Ascending aorta (tissue), 2 donors: Measurements from ENCODE around the gene GTPBP1. TPM values are rescaled to one million over a fixed set of nuclear protein-coding genes. Genes with fewer than 3 reads are reported as not detected.
A peak's percentile ranks its signal among the peaks of the same experiment; 100 is the strongest.

Experiments
- DNase-seq, 2 donors: peaks; one replicate each; pipeline ENCODE4 v3.0.0-alpha.2; 2019; ENCODE audit warnings: low spot score in 2 of 2
- H3K27ac ChIP-seq, 2 donors: fragments of 200-600 bp; sonication (generic); one replicate each; pipeline ENCODE4 v1.5.1; 2016 to 2017; ENCODE audit warnings: mild to moderate bottlenecking in 1 of 2
- H3K27me3 ChIP-seq: fragments of 200-600 bp; sonication (generic); one replicate; pipeline ENCODE4 v1.5.1; 2017
- H3K36me3 ChIP-seq, 2 donors: fragments of 200-600 bp; sonication (generic); one replicate each; pipeline ENCODE4 v1.5.1; 2016
- H3K4me1 ChIP-seq, 2 donors: fragments of 200-600 bp; sonication (generic); one replicate each; pipeline ENCODE4 v1.5.1; 2016 to 2017; ENCODE audit warnings: mild to moderate bottlenecking in 1 of 2
- H3K4me3 ChIP-seq, 2 donors: fragments of 200-600 bp; sonication (generic); one replicate each; pipeline ENCODE4 v1.5.1; 2016 to 2017; ENCODE audit warnings: mild to moderate bottlenecking in 1 of 2
- H3K9me3 ChIP-seq, 2 donors: fragments of 200-600 bp; sonication (generic); one replicate each; pipeline ENCODE4 v1.5.1; 2016
- intact Hi-C: fragments of 100-400 bp; cut with DNase I; formaldehyde crosslinking; loops from one replicate; pipeline ENCODE4 v1.15.1; 2023
- total RNA-seq: library from RNA; depleted of rRNA; stranded (reverse); fragments of >200 nt; gene quantifications from one replicate; pipeline ENCODE4 v1.1.0, GENCODE V29; 2016
- TF ChIP-seq, protein P1 (sequence below), 3 experiments: fragments of 200-600 bp in 2 of 3; fragments of 450-650 bp in 1 of 3; sonication (generic) in 2 of 3; IDR thresholded peaks; one replicate each; pipeline ENCODE4 v1.5.1; 2016 to 2019; ENCODE audit warnings: antibody characterized with exemption in 3 of 3, mild to moderate bottlenecking in 1 of 3, moderate library complexity in 1 of 3

Gene GTPBP1
- total RNA-seq, 1 donor from 2014 or later, result 89.5 TPM

DNA sequence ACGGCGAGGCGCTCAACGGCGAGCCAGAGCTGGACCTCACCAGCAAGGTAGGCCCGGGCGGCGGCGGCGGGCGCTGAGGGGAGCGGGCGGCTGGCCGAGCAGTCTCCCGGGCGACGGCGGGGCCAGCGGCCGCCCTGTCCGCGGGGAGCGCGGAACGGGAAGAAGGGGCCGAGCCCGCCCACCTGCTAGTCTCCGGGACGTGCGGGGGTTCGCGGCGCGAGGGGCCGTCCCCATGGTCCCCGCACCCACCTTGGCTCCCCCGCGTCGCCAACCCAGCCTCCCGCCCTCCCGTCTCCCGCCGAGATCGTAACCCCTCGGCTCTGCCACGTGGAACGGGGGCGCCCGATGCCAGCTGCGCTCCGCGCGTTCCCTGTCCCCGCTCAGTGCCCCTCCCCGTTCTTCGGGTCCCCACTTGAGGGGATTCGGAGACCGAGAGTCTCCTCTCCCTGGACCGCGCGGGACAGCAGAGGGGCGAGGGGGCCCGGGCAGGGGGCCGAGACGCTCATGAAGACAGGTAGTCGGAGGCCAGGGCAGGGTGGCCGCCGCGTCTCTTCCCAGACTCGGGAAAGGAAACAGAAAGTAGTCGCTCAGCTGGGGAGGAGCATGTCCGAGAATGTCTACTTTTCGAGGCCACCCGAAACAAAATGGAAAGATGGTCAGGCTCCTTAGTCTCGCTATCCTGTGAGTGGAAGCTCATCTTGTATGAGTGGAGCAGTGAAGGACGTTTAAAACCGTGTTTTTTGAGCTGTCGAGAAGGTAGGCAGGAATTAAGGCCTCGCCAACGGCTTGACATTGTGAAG is 557 bp downstream of the GTPBP1 start:
- peak overlapping the region; percentile 94 to 99 for H3K4me3 ChIP-seq
- H3K9me3 ChIP-seq, result no peaks in the 10 kb centered on the region
- intact Hi-C loops, result loop anchor here (10.0 kb wide), 2 partner anchors 202 to 862 kb away; partner anchors contain the start of genes ANKRD54, DDX17 and EIF3L
- H3K36me3 ChIP-seq, result peaks cover 0 to 7% of the 10 kb centered on the region in 2 donors
- TF ChIP-seq, protein P1, sequence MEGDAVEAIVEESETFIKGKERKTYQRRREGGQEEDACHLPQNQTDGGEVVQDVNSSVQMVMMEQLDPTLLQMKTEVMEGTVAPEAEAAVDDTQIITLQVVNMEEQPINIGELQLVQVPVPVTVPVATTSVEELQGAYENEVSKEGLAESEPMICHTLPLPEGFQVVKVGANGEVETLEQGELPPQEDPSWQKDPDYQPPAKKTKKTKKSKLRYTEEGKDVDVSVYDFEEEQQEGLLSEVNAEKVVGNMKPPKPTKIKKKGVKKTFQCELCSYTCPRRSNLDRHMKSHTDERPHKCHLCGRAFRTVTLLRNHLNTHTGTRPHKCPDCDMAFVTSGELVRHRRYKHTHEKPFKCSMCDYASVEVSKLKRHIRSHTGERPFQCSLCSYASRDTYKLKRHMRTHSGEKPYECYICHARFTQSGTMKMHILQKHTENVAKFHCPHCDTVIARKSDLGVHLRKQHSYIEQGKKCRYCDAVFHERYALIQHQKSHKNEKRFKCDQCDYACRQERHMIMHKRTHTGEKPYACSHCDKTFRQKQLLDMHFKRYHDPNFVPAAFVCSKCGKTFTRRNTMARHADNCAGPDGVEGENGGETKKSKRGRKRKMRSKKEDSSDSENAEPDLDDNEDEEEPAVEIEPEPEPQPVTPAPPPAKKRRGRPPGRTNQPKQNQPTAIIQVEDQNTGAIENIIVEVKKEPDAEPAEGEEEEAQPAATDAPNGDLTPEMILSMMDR (IDR thresholded peaks at IDR 0.05), result no peak
- no peak for DNase-seq
- peaks cover 6 to 20% of the 10 kb centered on the region in 2 donors for H3K4me1 ChIP-seq
- H3K27me3 ChIP-seq, result no peaks in the 10 kb centered on the region
- peak overlapping the region; percentile 95 to 99 for H3K27ac ChIP-seq

GRCh38 chr22:38706901-38707195 is 1.1 kb downstream of the GTPBP1 start:
- TF ChIP-seq, protein P1 (IDR thresholded peaks at IDR 0.05), result no peak
- Histone ChIP-seq H3K9me3 (no peaks in the 10 kb centered on the region), H3K4me1 (peaks cover 6 to 18% of the 10 kb centered on the region in 2 donors), H3K27me3 (no peaks in the 10 kb centered on the region), H3K4me3 (peak overlapping the region; percentile 94 to 99), H3K27ac (peak overlapping the region; percentile 95 to 99), H3K36me3 (peaks cover under 1 to 7% of the 10 kb centered on the region in 2 donors)
- DNase-seq, result no peak
- intact Hi-C loops, result loop anchor here (10.0 kb wide), 2 partner anchors 202 to 862 kb away; partner anchors contain the start of genes ANKRD54, DDX17 and EIF3L

GRCh38 chr22:38707346-38707745 is 1.6 kb downstream of the GTPBP1 start:
- Histone ChIP-seq H3K4me1 (peaks cover 6 to 18% of the 10 kb centered on the region in 2 donors), H3K27me3 (no peaks in the 10 kb centered on the region), H3K9me3 (no peaks in the 10 kb centered on the region), H3K4me3 (peak overlapping the region; percentile 94 to 99), H3K27ac (no peak overlapping the region), H3K36me3 (peaks cover 5 to 7% of the 10 kb centered on the region in 2 donors)
- no peak for DNase-seq
- intact Hi-C loops, result loop anchor here (10.0 kb wide), 2 partner anchors 203 to 863 kb away; partner anchors contain the start of genes ANKRD54, DDX17 and EIF3L
- TF ChIP-seq, protein P1 (IDR thresholded peaks at IDR 0.05), result no peak

DNA sequence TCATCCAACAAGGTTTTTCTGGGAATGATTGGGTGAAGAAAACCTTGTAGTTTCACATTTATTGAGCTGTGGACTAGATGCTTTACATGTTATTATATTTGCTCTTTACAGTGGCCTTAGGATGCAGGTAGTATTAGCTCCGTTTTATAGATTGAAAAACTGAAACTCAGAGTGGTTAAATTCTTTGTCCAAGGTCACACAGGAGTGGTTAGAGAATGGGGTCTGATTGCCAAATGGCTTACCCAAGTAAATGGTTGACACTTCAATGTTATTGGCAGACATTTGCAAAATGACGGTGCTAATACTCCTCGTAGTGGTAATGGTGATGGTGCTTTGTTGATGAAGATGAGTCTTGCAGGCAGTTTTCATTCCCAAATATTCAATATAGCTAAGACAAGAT is 2.2 kb downstream of the GTPBP1 start:
- Histone ChIP-seq H3K27me3 (no peaks in the 10 kb centered on the region), H3K4me1 (peaks cover 6 to 18% of the 10 kb centered on the region in 2 donors), H3K36me3 (peaks cover 5 to 7% of the 10 kb centered on the region in 2 donors), H3K27ac (no peak overlapping the region), H3K4me3 (peak overlapping the region in 1 of 2 donors; percentile 99), H3K9me3 (no peaks in the 10 kb centered on the region)
- DNase-seq, result no peak
- TF ChIP-seq, protein P1 (IDR thresholded peaks at IDR 0.05), result no peak
- intact Hi-C loops, result loop anchor here (2.0 to 10.0 kb wide), 3 partner anchors 41 to 863 kb away; partner anchors contain the start of genes ANKRD54, DDX17 and EIF3L

DNA sequence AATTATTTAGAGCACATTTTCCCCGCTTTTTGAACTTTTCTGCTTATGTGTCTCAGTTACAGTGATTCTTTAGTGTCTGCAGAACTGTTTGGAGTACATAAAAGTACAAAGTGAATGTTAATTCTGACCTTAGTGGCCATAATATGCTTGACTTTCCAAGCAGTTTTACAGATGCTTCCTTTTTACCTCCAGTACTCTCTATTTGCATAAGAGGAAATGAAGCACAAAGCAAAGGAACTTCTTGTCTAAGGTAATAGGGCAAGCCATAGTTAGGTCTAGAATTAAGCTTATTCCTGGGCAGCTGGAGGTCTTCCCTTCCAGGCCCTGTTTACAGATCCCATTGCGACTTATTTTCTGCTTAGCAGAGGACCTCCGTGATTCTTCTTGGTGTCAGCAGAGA is 3.6 kb downstream of the GTPBP1 start:
- no peaks in the 10 kb centered on the region for H3K27me3 ChIP-seq
- peaks cover 6 to 20% of the 10 kb centered on the region in 2 donors for H3K4me1 ChIP-seq
- H3K4me3 ChIP-seq, result no peak overlapping the region
- TF ChIP-seq, protein P1 (IDR thresholded peaks at IDR 0.05), result no peak
- H3K9me3 ChIP-seq, result no peaks in the 10 kb centered on the region
- intact Hi-C loops, result loop anchor here (2.0 to 10.0 kb wide), 3 partner anchors 39 to 865 kb away; partner anchors contain the start of genes ANKRD54, DDX17 and EIF3L
- H3K36me3 ChIP-seq, result peaks cover 5 to 7% of the 10 kb centered on the region in 2 donors
- DNase-seq, result no peak
- H3K27ac ChIP-seq, result no peak overlapping the region
